BE2C (cell line): ENCODE measurements around the gene FHAD1.

Experiments
- DNase-seq: peaks from one replicate; pipeline ENCODE4 v3.0.0-alpha.2; 2020
- H3K27me3 ChIP-seq: fragments of 250-450 bp; sonication (Bioruptor Pico); 2 replicates; pipeline ENCODE4 v1.5.1; 2020; ENCODE audit warnings: mild to moderate bottlenecking
- H3K36me3 ChIP-seq: fragments of 250-450 bp; sonication (Bioruptor Pico); 2 replicates; pipeline ENCODE4 v1.5.1; 2020; ENCODE audit warnings: mild to moderate bottlenecking
- H3K4me1 ChIP-seq: fragments of 250-450 bp; sonication (Bioruptor Pico); 2 replicates; pipeline ENCODE4 v1.5.1; 2020
- H3K4me3 ChIP-seq: 2 replicates; pipeline ENCODE4 v1.5.1; 2011; ENCODE audit warnings: low read depth, low read length
- H3K9me3 ChIP-seq: fragments of 250-450 bp; sonication (Bioruptor Pico); 2 replicates; pipeline ENCODE4 v1.5.1; 2020
- TF ChIP-seq, protein P1 (sequence below): IDR thresholded peaks from 2 replicates; pipeline ENCODE4 v1.5.1; 2012; ENCODE audit warnings: mild to moderate bottlenecking, low read depth, low read length

FHAD1 gene

DNA sequence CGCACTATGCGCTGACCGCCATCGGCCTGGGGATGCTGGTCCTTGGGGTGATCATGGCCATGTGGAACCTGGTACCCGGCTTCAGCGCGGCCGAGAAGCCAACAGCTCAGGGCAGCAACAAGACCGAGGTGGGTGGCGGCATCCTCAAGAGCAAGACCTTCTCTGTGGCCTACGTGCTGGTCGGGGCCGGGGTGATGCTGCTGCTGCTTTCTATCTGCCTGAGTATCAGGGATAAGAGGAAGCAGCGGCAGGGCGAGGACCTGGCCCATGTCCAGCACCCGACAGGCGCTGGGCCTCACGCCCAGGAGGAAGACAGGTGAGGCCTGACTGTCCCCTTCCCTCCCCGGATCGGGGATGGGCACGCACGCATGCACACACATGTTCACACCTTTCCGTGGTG, 31.9 kb upstream of the FHAD1 start:
- DNase-seq, result no peak
- TF ChIP-seq, protein P1, sequence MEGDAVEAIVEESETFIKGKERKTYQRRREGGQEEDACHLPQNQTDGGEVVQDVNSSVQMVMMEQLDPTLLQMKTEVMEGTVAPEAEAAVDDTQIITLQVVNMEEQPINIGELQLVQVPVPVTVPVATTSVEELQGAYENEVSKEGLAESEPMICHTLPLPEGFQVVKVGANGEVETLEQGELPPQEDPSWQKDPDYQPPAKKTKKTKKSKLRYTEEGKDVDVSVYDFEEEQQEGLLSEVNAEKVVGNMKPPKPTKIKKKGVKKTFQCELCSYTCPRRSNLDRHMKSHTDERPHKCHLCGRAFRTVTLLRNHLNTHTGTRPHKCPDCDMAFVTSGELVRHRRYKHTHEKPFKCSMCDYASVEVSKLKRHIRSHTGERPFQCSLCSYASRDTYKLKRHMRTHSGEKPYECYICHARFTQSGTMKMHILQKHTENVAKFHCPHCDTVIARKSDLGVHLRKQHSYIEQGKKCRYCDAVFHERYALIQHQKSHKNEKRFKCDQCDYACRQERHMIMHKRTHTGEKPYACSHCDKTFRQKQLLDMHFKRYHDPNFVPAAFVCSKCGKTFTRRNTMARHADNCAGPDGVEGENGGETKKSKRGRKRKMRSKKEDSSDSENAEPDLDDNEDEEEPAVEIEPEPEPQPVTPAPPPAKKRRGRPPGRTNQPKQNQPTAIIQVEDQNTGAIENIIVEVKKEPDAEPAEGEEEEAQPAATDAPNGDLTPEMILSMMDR, result no peak
- Histone ChIP-seq H3K36me3 (peaks cover 4% of the 10 kb centered on the region; the same call in 1 of the 2 replicates), H3K27me3 (no peaks in the 10 kb centered on the region), H3K4me3 (no peak overlapping the region), H3K9me3 (no peaks in the 10 kb centered on the region), H3K4me1 (no peaks in the 10 kb centered on the region)

DNA sequence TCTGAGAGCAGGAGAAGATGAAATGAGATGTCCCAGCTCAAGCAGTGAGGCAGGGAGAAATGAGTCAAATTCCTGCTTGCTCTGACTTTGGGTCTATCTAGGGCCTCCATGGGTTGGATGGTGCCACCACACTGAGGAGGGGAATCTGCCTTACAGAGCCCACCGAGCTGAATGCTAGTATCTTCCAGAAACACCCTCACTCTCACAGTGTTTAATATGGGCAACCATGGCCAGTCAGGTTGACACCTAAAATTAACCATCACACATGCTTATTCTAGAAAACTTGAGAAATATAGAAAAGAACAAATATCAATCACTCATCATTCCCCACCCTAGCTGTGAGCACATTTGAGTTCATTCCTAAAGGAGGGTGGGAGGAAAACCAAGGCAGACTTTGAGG, 29.4 kb upstream of the FHAD1 start:
- Histone ChIP-seq H3K4me1 (0 out of 2 replicates have a peak, but pooled peaks cover 2% of the 10 kb centered on the region), H3K27me3 (no peaks in the 10 kb centered on the region), H3K9me3 (no peaks in the 10 kb centered on the region), H3K36me3 (peaks cover 4% of the 10 kb centered on the region; the same call in 1 of the 2 replicates), H3K4me3 (no peak overlapping the region)
- TF ChIP-seq, protein P1, result no peak
- DNase-seq, result no peak

DNA sequence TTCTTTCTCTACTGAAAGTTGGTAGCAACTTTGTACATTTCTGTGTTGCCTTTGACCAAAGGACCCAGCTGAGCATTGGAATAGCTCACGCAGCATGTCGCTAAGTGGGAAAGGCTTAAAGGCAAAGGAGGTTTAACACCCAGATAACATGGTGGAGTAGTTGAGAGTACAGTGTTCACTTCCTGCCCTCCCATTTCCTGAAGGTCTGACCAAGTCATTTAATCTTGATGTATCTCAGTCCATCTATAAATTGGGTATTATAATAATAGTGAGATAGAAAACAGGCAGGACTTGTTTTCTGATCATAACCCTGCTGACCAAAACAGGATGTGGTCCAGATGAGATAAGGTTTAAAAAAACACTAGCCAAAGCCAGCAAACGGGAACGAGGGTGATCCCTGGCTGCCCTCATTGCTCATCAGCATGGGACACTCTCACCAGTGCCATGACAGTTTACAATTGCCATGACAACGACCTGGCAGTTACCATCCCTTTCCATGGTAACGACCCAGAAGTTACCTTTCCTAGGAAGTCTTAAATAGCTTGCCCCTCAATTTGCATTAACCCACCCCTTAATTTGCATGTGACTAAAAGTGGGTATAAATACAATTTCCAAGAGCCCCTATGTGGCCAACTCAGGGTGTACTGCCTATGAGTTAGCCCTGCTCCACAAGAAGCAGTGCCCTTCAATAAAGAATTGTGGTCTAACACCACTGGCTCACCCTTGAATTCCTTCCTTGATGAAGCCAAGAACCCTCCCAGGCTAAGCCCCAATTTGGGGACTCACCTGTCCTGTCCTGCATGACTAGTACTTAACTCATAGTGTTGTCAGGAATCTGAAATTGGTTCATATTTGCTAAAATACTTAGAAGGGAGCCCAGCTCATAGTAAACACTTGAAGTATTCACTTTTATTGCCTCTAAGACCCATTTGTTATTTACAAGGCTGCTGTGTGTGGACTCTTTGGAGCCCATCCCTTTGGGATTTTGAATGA, 28.4 kb upstream of the FHAD1 start:
- TF ChIP-seq, protein P1, result no peak

DNA sequence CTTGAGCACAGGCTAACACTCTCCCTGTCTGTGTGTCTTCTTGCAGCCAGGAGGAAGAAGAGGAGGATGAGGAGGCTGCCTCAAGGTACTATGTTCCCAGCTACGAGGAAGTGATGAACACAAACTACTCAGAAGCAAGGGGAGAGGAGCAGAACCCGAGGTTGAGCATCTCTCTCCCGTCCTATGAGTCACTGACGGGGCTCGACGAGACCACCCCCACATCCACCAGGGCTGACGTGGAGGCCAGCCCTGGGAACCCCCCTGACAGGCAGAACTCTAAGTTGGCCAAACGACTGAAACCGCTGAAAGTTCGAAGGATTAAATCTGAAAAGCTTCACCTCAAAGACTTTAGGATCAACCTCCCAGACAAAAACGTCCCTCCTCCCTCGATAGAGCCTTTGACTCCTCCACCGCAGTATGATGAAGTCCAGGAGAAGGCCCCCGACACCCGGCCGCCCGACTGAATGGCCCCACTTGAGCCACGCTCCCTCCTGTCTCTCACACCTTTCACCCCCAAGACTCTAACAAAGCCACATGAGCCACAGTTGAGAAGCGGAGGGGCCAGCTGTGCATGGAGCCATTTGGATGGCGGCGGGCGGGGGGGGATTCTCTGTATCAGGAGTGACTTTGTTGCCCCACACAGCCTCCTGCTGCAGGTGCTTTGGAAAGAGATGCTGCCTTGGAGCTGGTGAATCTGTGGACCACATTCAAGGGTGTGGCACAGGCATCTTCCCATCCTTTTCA, 27.6 kb upstream of the FHAD1 start:
- Histone ChIP-seq H3K4me3 (no peak overlapping the region), H3K36me3 (peaks cover 4% of the 10 kb centered on the region; the same call in 1 of the 2 replicates), H3K4me1 (0 out of 2 replicates have a peak, but pooled peaks cover 2% of the 10 kb centered on the region), H3K9me3 (no peaks in the 10 kb centered on the region), H3K27me3 (no peaks in the 10 kb centered on the region)
- TF ChIP-seq, protein P1, result no peak
- DNase-seq, result no peak

More for the DNA sequence above, 28.4 kb upstream of the FHAD1 start:
- no peaks in the 10 kb centered on the region for H3K27me3 ChIP-seq
- H3K36me3 ChIP-seq, result peaks cover 4% of the 10 kb centered on the region; the same call in 1 of the 2 replicates
- no peak for DNase-seq
- no peaks in the 10 kb centered on the region for H3K9me3 ChIP-seq
- no peak overlapping the region for H3K4me3 ChIP-seq
- H3K4me1 ChIP-seq, result 0 out of 2 replicates have a peak, but pooled peaks cover 2% of the 10 kb centered on the region

DNA sequence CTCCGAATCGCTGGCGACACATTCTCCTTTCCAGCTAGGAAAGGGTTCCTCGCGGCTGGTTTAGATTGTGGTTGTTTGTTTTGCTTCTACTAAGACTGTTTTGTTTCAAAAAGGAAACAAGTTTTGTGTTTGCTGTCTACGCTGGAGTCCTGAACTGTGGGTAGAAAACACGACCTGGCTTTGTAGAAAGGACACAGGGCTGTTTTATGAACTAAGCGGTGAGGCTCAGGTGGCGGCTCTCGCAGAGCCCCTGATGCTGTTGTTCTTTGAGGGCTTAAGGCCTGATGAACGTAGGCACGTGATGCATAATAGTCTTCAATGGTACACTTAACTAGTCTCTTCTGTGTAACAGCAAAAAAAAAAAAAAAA, 27.0 kb upstream of the FHAD1 start:
- 0 out of 2 replicates have a peak, but pooled peaks cover 2% of the 10 kb centered on the region for H3K4me1 ChIP-seq
- DNase-seq, result no peak

More for the DNA sequence above, 27.0 kb upstream of the FHAD1 start:
- H3K4me3 ChIP-seq, result no peak overlapping the region
- no peaks in the 10 kb centered on the region for H3K27me3 ChIP-seq
- H3K9me3 ChIP-seq, result no peaks in the 10 kb centered on the region
- TF ChIP-seq, protein P1, result no peak
- peaks cover 3% of the 10 kb centered on the region; the same call in 1 of the 2 replicates for H3K36me3 ChIP-seq
